Breast epithelium (tissue), 4 donors: ENCODE measurements around the gene SYAP1. TPM values are rescaled to one million over a fixed set of nuclear protein-coding genes. Genes with fewer than 3 reads are reported as not detected.

Source experiments
- DNase-seq, 2 donors: peaks; one replicate each; pipeline ENCODE4 v3.0.0-alpha.2; 2019; ENCODE audit warnings: low spot score in 2 of 2
- H3K27ac ChIP-seq, 2 donors: fragments of 200-600 bp; sonication (generic) in 1 of 2; one replicate each; pipeline ENCODE4 v1.5.1; 2016 to 2019; ENCODE audit warnings: mild to moderate bottlenecking in 1 of 2
- H3K27me3 ChIP-seq, 2 donors: fragments of 200-600 bp; sonication (generic) in 1 of 2; one replicate each; pipeline versions ENCODE4 v1.5.1 to v1.6.0; 2017 to 2019; ENCODE audit warnings: control low read depth in 1 of 2, mild to moderate bottlenecking in 1 of 2
- H3K36me3 ChIP-seq: fragments of 200-600 bp; one replicate; pipeline ENCODE4 v1.5.1; 2019
- H3K4me1 ChIP-seq, 2 donors: fragments of 200-600 bp; sonication (generic); one replicate each; pipeline ENCODE4 v1.5.1; 2016 to 2019; ENCODE audit warnings: control low read depth in 1 of 2
- H3K4me3 ChIP-seq, 3 donors: fragments of 200-600 bp; sonication (generic); 1 replicate in 2 of 3; 2 replicates in 1 of 3; pipeline ENCODE4 v1.5.1; 2016 to 2019; ENCODE audit warnings: mild to moderate bottlenecking in 3 of 3, moderate library complexity in 2 of 3
- H3K9me3 ChIP-seq, 2 donors: fragments of 200-600 bp; sonication (generic) in 1 of 2; one replicate each; pipeline ENCODE4 v1.5.1; 2016 to 2019; ENCODE audit warnings: control low read depth in 1 of 2
- CTCF ChIP-seq, 3 donors: fragments of 450-650 bp; IDR thresholded peaks; one replicate each; pipeline ENCODE4 v1.5.1; 2016 to 2017; ENCODE audit warnings: antibody characterized with exemption in 3 of 3, mild to moderate bottlenecking in 3 of 3, moderate library complexity in 3 of 3
- POLR2A ChIP-seq: fragments of 450-650 bp; IDR thresholded peaks from one replicate; pipeline ENCODE4 v1.6.1; 2016; ENCODE audit warnings: antibody characterized with exemption, mild to moderate bottlenecking, moderate library complexity
- POLR2AphosphoS5 ChIP-seq, 3 donors: sonication (generic); formaldehyde crosslinking; IDR thresholded peaks; one replicate each; pipeline ENCODE4 v1.6.1; 2017; ENCODE audit warnings: antibody characterized with exemption in 3 of 3
- intact Hi-C: fragments of 100-400 bp; cut with DNase I; formaldehyde crosslinking; loops from one replicate; pipeline ENCODE4 v1.15.1; 2023; ENCODE audit warnings: low total_unique reads
- total RNA-seq, 3 donors: library from RNA; depleted of rRNA; stranded (reverse); fragments of >200 nt; gene quantifications; one replicate each; pipeline ENCODE4 v1.1.0, GENCODE V29; 2016

The SYAP1 gene
- total RNA-seq, 3 donors from 2014 or later, result 17.4 to 30.4 (median 26.2) TPM

GRCh38 chrX:16786791-16787735 is 67.7 kb downstream of the SYAP1 start:
- Histone ChIP-seq H3K27me3 (no peaks in the 10 kb centered on the region), H3K4me3 (peak overlapping the region; percentile 69 to 88 (median 80)), H3K27ac (peak overlapping the region; percentile 89 to 95), H3K4me1 (no peaks in the 10 kb centered on the region), H3K9me3 (no peaks in the 10 kb centered on the region), H3K36me3 (no peaks in the 10 kb centered on the region)
- no peak for DNase-seq
- intact Hi-C loops, result no loop called here
- TF ChIP-seq POLR2A, result no peak
- no peak for TF ChIP-seq POLR2AphosphoS5 (IDR thresholded peaks at IDR 0.05)
- no peak for TF ChIP-seq CTCF (IDR thresholded peaks at IDR 0.05)

- no peak for TF ChIP-seq POLR2A
- TF ChIP-seq POLR2AphosphoS5 (IDR thresholded peaks at IDR 0.05), result peak in 1 of 3 donors; percentile 28
- intact Hi-C loops, result no loop called here
- H3K27ac ChIP-seq, result peak overlapping the region in 1 of 2 donors; percentile 5
Measured at GRCh38 chrX:16788477-16788876, 69.1 kb downstream of the SYAP1 start.

GRCh38 chrX:16796298-16796697 is 76.9 kb downstream of the SYAP1 start:
- Histone ChIP-seq H3K4me1 (no peaks in the 10 kb centered on the region), H3K4me3 (no peak overlapping the region), H3K9me3 (no peaks in the 10 kb centered on the region), H3K27me3 (no peaks in the 10 kb centered on the region), H3K27ac (no peak overlapping the region), H3K36me3 (no peaks in the 10 kb centered on the region)
- intact Hi-C loops, result no loop called here
- no peak for TF ChIP-seq POLR2AphosphoS5 (IDR thresholded peaks at IDR 0.05)
- no peak for TF ChIP-seq POLR2A
- TF ChIP-seq CTCF (IDR thresholded peaks at IDR 0.05), result no peak
- DNase-seq, result no peak

More at GRCh38 chrX:16788477-16788876, 69.1 kb downstream of the SYAP1 start:
- Histone ChIP-seq H3K4me3 (no peak overlapping the region), H3K9me3 (no peaks in the 10 kb centered on the region), H3K36me3 (no peaks in the 10 kb centered on the region), H3K27me3 (no peaks in the 10 kb centered on the region), H3K4me1 (no peaks in the 10 kb centered on the region)
- no peak for DNase-seq

- no peak for TF ChIP-seq POLR2AphosphoS5 (IDR thresholded peaks at IDR 0.05)
- TF ChIP-seq POLR2A, result no peak
- TF ChIP-seq CTCF (IDR thresholded peaks at IDR 0.05), result no peak
Measured at GRCh38 chrX:16797358-16797757, 77.9 kb downstream of the SYAP1 start.

GRCh38 chrX:16797841-16798240 is 78.4 kb downstream of the SYAP1 start:
- peak overlapping the region in 1 of 2 donors; percentile 12 for H3K27ac ChIP-seq
- H3K36me3 ChIP-seq, result no peaks in the 10 kb centered on the region
- DNase-seq, result no peak
- intact Hi-C loops, result no loop called here
- no peaks in the 10 kb centered on the region for H3K4me1 ChIP-seq
- H3K27me3 ChIP-seq, result no peaks in the 10 kb centered on the region
- H3K4me3 ChIP-seq, result no peak overlapping the region
- TF ChIP-seq POLR2AphosphoS5 (IDR thresholded peaks at IDR 0.05) (no peak), POLR2A (no peak), CTCF (IDR thresholded peaks at IDR 0.05) (no peak)
- no peaks in the 10 kb centered on the region for H3K9me3 ChIP-seq

More at GRCh38 chrX:16797358-16797757, 77.9 kb downstream of the SYAP1 start:
- intact Hi-C loops, result no loop called here
- H3K4me3 ChIP-seq, result no peak overlapping the region
- no peaks in the 10 kb centered on the region for H3K27me3 ChIP-seq
- H3K27ac ChIP-seq, result peak overlapping the region in 1 of 2 donors; percentile 12
- H3K9me3 ChIP-seq, result no peaks in the 10 kb centered on the region
- no peak for DNase-seq
- no peaks in the 10 kb centered on the region for H3K4me1 ChIP-seq
- no peaks in the 10 kb centered on the region for H3K36me3 ChIP-seq
